Muscle of back (tissue), 11 donors: ENCODE results near the gene RBMS3. TPM values are rescaled to one million over a fixed set of nuclear protein-coding genes. Genes with fewer than 3 reads are reported as not detected.
"Not testable (repeated sequence)": the region's sequence is repeated elsewhere in the genome, so short reads cannot be mapped to it uniquely, and the experiment has no call there.

ENCODE experiments used
- DNase-seq, 3 donors: peaks; one replicate each; pipeline versions ENCODE4 v3.0.0 to v3.0.0-alpha.2; 2013
- polyA plus RNA-seq, 10 donors: library from polyadenylated mRNA; unstranded; fragments of 120-200 nt; gene quantifications; one replicate each; pipeline ENCODE4 v1.2.1, GENCODE V29; 2013; ENCODE audit not compliant: insufficient read length in 10 of 10

Gene RBMS3
- polyA plus RNA-seq, 10 donors, result 22.4 to 37.1 (median 28.1) TPM

- peak in 1 of 3 donors; percentile 52 for DNase-seq
Observed at GRCh38 chr3:29427266-29428103, 146.6 kb downstream of the RBMS3 start.

- peak in 1 of 3 donors; percentile 61 for DNase-seq
Observed at GRCh38 chr3:29429055-29429679, 148.3 kb downstream of the RBMS3 start.

GRCh38 chr3:29430558-29430971, 149.7 kb downstream of the RBMS3 start:
- DNase-seq, result peak in 2 of 3 donors; percentile 63 to 74

- no peak for DNase-seq
Observed at GRCh38 chr3:29436612-29437323, 155.9 kb downstream of the RBMS3 start.

- no peak for DNase-seq
Observed at GRCh38 chr3:29438580-29438979, 157.7 kb downstream of the RBMS3 start.

- peak in 1 of 3 donors; percentile 47 for DNase-seq
Observed at GRCh38 chr3:29440413-29441305, 159.8 kb downstream of the RBMS3 start.

GRCh38 chr3:29441422-29441821, 160.6 kb downstream of the RBMS3 start:
- DNase-seq, result no peak

GRCh38 chr3:29447946-29448627, 167.2 kb downstream of the RBMS3 start:
- no peak for DNase-seq

GRCh38 chr3:29451920-29452319, 171.0 kb downstream of the RBMS3 start:
- DNase-seq, result peak in 1 of 3 donors; percentile 43

- DNase-seq, result no peak
Observed at GRCh38 chr3:29452934-29453283, 172.0 kb downstream of the RBMS3 start.

GRCh38 chr3:29453284-29454001, 172.6 kb downstream of the RBMS3 start:
- DNase-seq, result peak; percentile 43 to 76 (median 55)

GRCh38 chr3:29454161-29454611, 173.3 kb downstream of the RBMS3 start:
- peak in 2 of 3 donors; percentile 29 to 67 for DNase-seq

- DNase-seq, result no peak
Observed at GRCh38 chr3:29456901-29457300, 176.0 kb downstream of the RBMS3 start.

- DNase-seq, result no peak
Observed at GRCh38 chr3:29463304-29463703, 182.4 kb downstream of the RBMS3 start.

GRCh38 chr3:29465836-29466235, 185.0 kb downstream of the RBMS3 start:
- peak in 2 of 3 donors; percentile 23 to 50 for DNase-seq

GRCh38 chr3:29466442-29466841, 185.6 kb downstream of the RBMS3 start:
- DNase-seq, result no peak

GRCh38 chr3:29468187-29468586, 187.3 kb downstream of the RBMS3 start:
- no peak for DNase-seq

- DNase-seq, result not testable (repeated sequence)
Observed at GRCh38 chr3:29473481-29474170, 192.8 kb downstream of the RBMS3 start.

GRCh38 chr3:29475305-29475840, 194.5 kb downstream of the RBMS3 start:
- DNase-seq, result no peak
